HFFc6 (cell line): ENCODE data around the gene CHODL. TPM values are rescaled to one million over a fixed set of nuclear protein-coding genes. Genes with fewer than 3 reads are reported as not detected.

Source experiments
- DNase-seq: peaks from one replicate; pipeline ENCODE4 v3.0.0-alpha.2; 2018
- H3K27ac Mint-ChIP-seq: 2 replicates; pipeline ENCODE4 v1.8.0; 2020; ENCODE audit warnings: mild to moderate bottlenecking, mixed read lengths
- H3K27me3 Mint-ChIP-seq: 2 replicates; pipeline ENCODE4 v1.8.0; 2021; ENCODE audit warnings: mild to moderate bottlenecking, moderate library complexity, mixed read lengths; ENCODE audit not compliant: insufficient read depth
- H3K36me3 Mint-ChIP-seq: 2 replicates; pipeline ENCODE4 v1.8.0; 2021; ENCODE audit warnings: low read depth, mixed read lengths
- H3K4me1 Mint-ChIP-seq: 2 replicates; pipeline ENCODE4 v1.8.0; 2020; ENCODE audit warnings: low read depth, mixed read lengths
- H3K4me3 Mint-ChIP-seq: 2 replicates; pipeline ENCODE4 v1.8.0; 2020; ENCODE audit warnings: mild to moderate bottlenecking, moderate library complexity, mixed read lengths
- H3K9me3 Mint-ChIP-seq: 2 replicates; pipeline ENCODE4 v1.8.0; 2020; ENCODE audit warnings: mild to moderate bottlenecking, mixed read lengths
- CTCF ChIP-seq: fragments of 200-600 bp; sonication (generic); IDR thresholded peaks from 2 replicates; pipeline ENCODE4 v1.5.0; 2021; ENCODE audit warnings: antibody characterized with exemption, mild to moderate bottlenecking
- total RNA-seq, 6 experiments: library from RNA; stranded (reverse); fragmentation: NEBNext Ultra II Directional; extraction: Animal tissue kit (Norgen Biotek cat#: 25700); gene quantifications; 2 replicates in 1 of 6; 3 replicates in 5 of 6; pipeline ENCODE4 v1.2.3, GENCODE V29; 2021

The CHODL gene
- total RNA-seq, 6 experiments from 2014 or later, result not detected

- DNase-seq, result no peak
- no peak for TF ChIP-seq CTCF
- H3K36me3 Mint-ChIP-seq, result no peaks in the 10 kb centered on the region
- no peaks in the 10 kb centered on the region for H3K27me3 Mint-ChIP-seq
- H3K4me3 Mint-ChIP-seq, result no peak overlapping the region
- H3K9me3 Mint-ChIP-seq, result peaks cover 27% of the 10 kb centered on the region
- no peak overlapping the region for H3K27ac Mint-ChIP-seq
- no peaks in the 10 kb centered on the region for H3K4me1 Mint-ChIP-seq
Observed at GRCh38 chr21:18267496-18267895, 22.9 kb downstream of the CHODL start.

- Mint-ChIP-seq H3K27me3 (no peaks in the 10 kb centered on the region), H3K36me3 (no peaks in the 10 kb centered on the region), H3K9me3 (peaks cover 25% of the 10 kb centered on the region), H3K4me1 (no peaks in the 10 kb centered on the region), H3K4me3 (no peak overlapping the region), H3K27ac (no peak overlapping the region)
- no peak for DNase-seq
- no peak for TF ChIP-seq CTCF
Observed at GRCh38 chr21:18268906-18269305, 24.3 kb downstream of the CHODL start.

- no peak overlapping the region for H3K4me3 Mint-ChIP-seq
Observed at GRCh38 chr21:18269856-18270255, 25.2 kb downstream of the CHODL start.

GRCh38 chr21:18273400-18273799 lies 28.8 kb downstream of the CHODL start:
- no peak for DNase-seq
- Mint-ChIP-seq H3K4me3 (no peak overlapping the region), H3K27ac (no peak overlapping the region), H3K27me3 (no peaks in the 10 kb centered on the region), H3K36me3 (no peaks in the 10 kb centered on the region), H3K4me1 (no peaks in the 10 kb centered on the region), H3K9me3 (peaks cover 25% of the 10 kb centered on the region)
- TF ChIP-seq CTCF, result no peak

More at GRCh38 chr21:18269856-18270255, 25.2 kb downstream of the CHODL start:
- peaks cover 22% of the 10 kb centered on the region for H3K9me3 Mint-ChIP-seq
- H3K4me1 Mint-ChIP-seq, result no peaks in the 10 kb centered on the region
- H3K36me3 Mint-ChIP-seq, result no peaks in the 10 kb centered on the region
- no peaks in the 10 kb centered on the region for H3K27me3 Mint-ChIP-seq
- no peak for TF ChIP-seq CTCF
- H3K27ac Mint-ChIP-seq, result no peak overlapping the region
- DNase-seq, result no peak

GRCh38 chr21:18274370-18274769 lies 29.7 kb downstream of the CHODL start:
- Mint-ChIP-seq H3K27ac (no peak overlapping the region), H3K4me3 (no peak overlapping the region), H3K36me3 (no peaks in the 10 kb centered on the region), H3K9me3 (peaks cover 28% of the 10 kb centered on the region), H3K27me3 (no peaks in the 10 kb centered on the region), H3K4me1 (no peaks in the 10 kb centered on the region)
- TF ChIP-seq CTCF, result no peak
- no peak for DNase-seq

- Mint-ChIP-seq H3K27me3 (no peaks in the 10 kb centered on the region), H3K27ac (no peak overlapping the region), H3K4me3 (no peak overlapping the region), H3K9me3 (peaks cover 39% of the 10 kb centered on the region), H3K4me1 (no peaks in the 10 kb centered on the region), H3K36me3 (no peaks in the 10 kb centered on the region)
- DNase-seq, result no peak
- TF ChIP-seq CTCF, result no peak
Observed at GRCh38 chr21:18275781-18276180, 31.1 kb downstream of the CHODL start.
